MM.1S (cell line): ENCODE data around the gene ZNF775.

ENCODE experiments used
- DNase-seq: peaks from one replicate; pipeline ENCODE4 v3.0.0-alpha.2; 2015
- H2AFZ ChIP-seq: fragments of 300-600 bp; sonication (generic); 2 replicates; pipeline ENCODE4 v1.6.0; 2016; ENCODE audit warnings: antibody characterized with exemption, low read length
- H3F3A ChIP-seq: fragments of 300-600 bp; sonication (generic); 2 replicates; pipeline ENCODE4 v1.6.1; 2016; ENCODE audit warnings: mild to moderate bottlenecking, antibody characterized with exemption, low read length, moderate library complexity, mixed read lengths; ENCODE audit not compliant: insufficient read depth
- H3K27ac ChIP-seq: fragments of 300-600 bp; sonication (generic); 2 replicates; pipeline ENCODE4 v1.5.1; 2016; ENCODE audit warnings: mild to moderate bottlenecking, low read length
- H3K27me3 ChIP-seq: fragments of 300-600 bp; sonication (generic); replicated peaks from 2 replicates; pipeline ENCODE4 v1.6.0; 2016; ENCODE audit warnings: low read length; ENCODE audit not compliant: insufficient read depth
- H3K36me3 ChIP-seq: fragments of 300-600 bp; sonication (generic); replicated peaks from 2 replicates; pipeline ENCODE4 v1.6.1; 2016; ENCODE audit warnings: mild to moderate bottlenecking, low read length, mixed read lengths; ENCODE audit not compliant: insufficient read depth
- H3K4me1 ChIP-seq: fragments of 300-600 bp; sonication (generic); 2 replicates; pipeline ENCODE4 v1.6.1; 2016; ENCODE audit warnings: low read length, mixed read lengths
- H3K4me2 ChIP-seq: fragments of 300-600 bp; sonication (generic); 2 replicates; pipeline ENCODE4 v1.6.0; 2016; ENCODE audit warnings: low read depth, low read length
- H3K4me3 ChIP-seq: fragments of 300-600 bp; sonication (generic); 2 replicates; pipeline ENCODE4 v1.5.1; 2016; ENCODE audit warnings: low read length, mixed read lengths
- H3K79me2 ChIP-seq: fragments of 300-600 bp; sonication (generic); 2 replicates; pipeline ENCODE4 v1.6.1; 2016; ENCODE audit warnings: mixed run types, low read length, mixed read lengths
- H3K9ac ChIP-seq: fragments of 300-600 bp; sonication (generic); 2 replicates; pipeline ENCODE4 v1.6.1; 2016; ENCODE audit warnings: low read length, mixed read lengths
- H3K9me2 ChIP-seq: fragments of 300-600 bp; sonication (generic); replicated peaks from 2 replicates; pipeline ENCODE4 v1.6.1; 2016; ENCODE audit warnings: mild to moderate bottlenecking, low read length, mixed read lengths; ENCODE audit not compliant: insufficient read depth
- H3K9me3 ChIP-seq: fragments of 300-600 bp; sonication (generic); replicated peaks from 2 replicates; pipeline ENCODE4 v1.6.1; 2016; ENCODE audit warnings: mild to moderate bottlenecking, low read length, mixed read lengths; ENCODE audit not compliant: insufficient read depth
- H4K20me1 ChIP-seq: fragments of 300-600 bp; sonication (generic); 2 replicates; pipeline ENCODE4 v1.6.1; 2016; ENCODE audit warnings: mild to moderate bottlenecking, low read length, moderate library complexity, mixed read lengths; ENCODE audit not compliant: insufficient read depth
- EZH2 ChIP-seq: fragments of 300-600 bp; sonication (generic); optimal IDR thresholded peaks from 2 replicates; pipeline ENCODE3; 2017; ENCODE audit warnings: low read depth, mild to moderate bottlenecking, antibody characterized with exemption, low read length, mixed read lengths
- EZH2phosphoT487 ChIP-seq: fragments of 300-600 bp; sonication (generic); IDR thresholded peaks from 2 replicates; pipeline ENCODE4 v1.6.1; 2018; ENCODE audit warnings: antibody characterized with exemption, low read length
- TF ChIP-seq, protein P1 (sequence below): fragments of 300-600 bp; sonication (generic); IDR thresholded peaks from 2 replicates; pipeline ENCODE4 v1.5.1; 2016; ENCODE audit warnings: antibody characterized with exemption, low read length, mixed read lengths

The ZNF775 gene

DNA sequence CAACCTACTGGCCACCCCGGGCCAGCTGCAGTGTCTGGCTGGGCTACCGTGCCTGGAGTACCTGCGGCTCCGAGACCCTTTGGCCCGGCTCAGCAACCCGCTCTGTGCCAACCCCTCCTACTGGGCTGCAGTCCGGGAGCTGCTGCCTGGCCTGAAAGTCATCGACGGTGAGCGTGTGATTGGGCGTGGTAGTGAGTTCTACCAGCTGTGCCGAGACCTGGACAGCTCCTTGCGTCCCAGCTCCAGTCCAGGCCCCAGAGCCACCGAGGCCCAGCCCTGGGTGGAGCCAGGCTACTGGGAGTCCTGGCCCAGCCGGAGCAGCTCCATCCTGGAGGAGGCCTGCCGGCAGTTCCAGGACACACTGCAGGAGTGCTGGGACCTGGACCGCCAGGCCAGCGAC, 42.0 kb upstream of the ZNF775 start:
- Histone ChIP-seq H3K9me3 (no peaks in the 10 kb centered on the region), H3K9ac (no peak overlapping the region), H3K4me1 (no peaks in the 10 kb centered on the region), H3F3A (no peaks in the 10 kb centered on the region), H2AFZ (no peak overlapping the region), H3K36me3 (no peaks in the 10 kb centered on the region), H4K20me1 (no peaks in the 10 kb centered on the region), H3K27me3 (peaks cover 2% of the 10 kb centered on the region; the same call in 1 of the 2 replicates), H3K79me2 (no peaks in the 10 kb centered on the region), H3K27ac (no peak overlapping the region), H3K9me2 (no peaks in the 10 kb centered on the region), H3K4me3 (no peak overlapping the region), H3K4me2 (no peak overlapping the region)
- no peak for DNase-seq
- TF ChIP-seq, protein P1, sequence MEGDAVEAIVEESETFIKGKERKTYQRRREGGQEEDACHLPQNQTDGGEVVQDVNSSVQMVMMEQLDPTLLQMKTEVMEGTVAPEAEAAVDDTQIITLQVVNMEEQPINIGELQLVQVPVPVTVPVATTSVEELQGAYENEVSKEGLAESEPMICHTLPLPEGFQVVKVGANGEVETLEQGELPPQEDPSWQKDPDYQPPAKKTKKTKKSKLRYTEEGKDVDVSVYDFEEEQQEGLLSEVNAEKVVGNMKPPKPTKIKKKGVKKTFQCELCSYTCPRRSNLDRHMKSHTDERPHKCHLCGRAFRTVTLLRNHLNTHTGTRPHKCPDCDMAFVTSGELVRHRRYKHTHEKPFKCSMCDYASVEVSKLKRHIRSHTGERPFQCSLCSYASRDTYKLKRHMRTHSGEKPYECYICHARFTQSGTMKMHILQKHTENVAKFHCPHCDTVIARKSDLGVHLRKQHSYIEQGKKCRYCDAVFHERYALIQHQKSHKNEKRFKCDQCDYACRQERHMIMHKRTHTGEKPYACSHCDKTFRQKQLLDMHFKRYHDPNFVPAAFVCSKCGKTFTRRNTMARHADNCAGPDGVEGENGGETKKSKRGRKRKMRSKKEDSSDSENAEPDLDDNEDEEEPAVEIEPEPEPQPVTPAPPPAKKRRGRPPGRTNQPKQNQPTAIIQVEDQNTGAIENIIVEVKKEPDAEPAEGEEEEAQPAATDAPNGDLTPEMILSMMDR, result no peak
- no peak for TF ChIP-seq EZH2phosphoT487
- no peak for TF ChIP-seq EZH2

DNA sequence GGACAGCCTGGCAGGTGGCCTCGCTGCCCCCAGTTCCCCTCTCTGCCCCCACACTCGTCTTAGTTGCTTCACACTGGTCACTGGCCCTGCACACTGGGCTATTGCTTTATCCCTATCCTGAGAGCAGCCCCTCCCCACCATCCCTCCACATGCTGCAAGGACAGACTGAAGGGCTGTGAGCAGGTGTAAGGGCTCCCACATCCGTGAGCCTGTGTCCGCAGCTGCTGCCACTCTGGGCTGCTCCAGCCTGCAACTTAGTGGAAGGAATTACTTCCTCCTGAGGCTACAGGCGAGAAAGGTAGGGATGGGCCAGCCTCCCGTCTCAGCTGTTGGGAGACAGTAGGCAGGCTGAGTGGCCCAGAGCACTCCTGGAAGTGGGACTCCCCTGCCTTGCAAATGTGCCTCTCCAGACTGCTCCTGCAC, 41.5 kb upstream of the ZNF775 start:
- H3K9ac ChIP-seq, result no peak overlapping the region
- H3K9me3 ChIP-seq, result no peaks in the 10 kb centered on the region
- no peaks in the 10 kb centered on the region for H3K9me2 ChIP-seq
- H3K27ac ChIP-seq, result no peak overlapping the region
- H3K79me2 ChIP-seq, result no peaks in the 10 kb centered on the region
- no peak overlapping the region for H3K4me2 ChIP-seq
- no peak overlapping the region for H3K4me3 ChIP-seq
- H3K36me3 ChIP-seq, result no peaks in the 10 kb centered on the region
- no peak overlapping the region for H2AFZ ChIP-seq
- no peaks in the 10 kb centered on the region for H3F3A ChIP-seq
- TF ChIP-seq EZH2, result no peak
- TF ChIP-seq EZH2phosphoT487, result no peak
- TF ChIP-seq, protein P1, result no peak
- H4K20me1 ChIP-seq, result no peaks in the 10 kb centered on the region
- H3K4me1 ChIP-seq, result no peaks in the 10 kb centered on the region
- DNase-seq, result no peak
- peaks cover 2% of the 10 kb centered on the region; the same call in 1 of the 2 replicates for H3K27me3 ChIP-seq

DNA sequence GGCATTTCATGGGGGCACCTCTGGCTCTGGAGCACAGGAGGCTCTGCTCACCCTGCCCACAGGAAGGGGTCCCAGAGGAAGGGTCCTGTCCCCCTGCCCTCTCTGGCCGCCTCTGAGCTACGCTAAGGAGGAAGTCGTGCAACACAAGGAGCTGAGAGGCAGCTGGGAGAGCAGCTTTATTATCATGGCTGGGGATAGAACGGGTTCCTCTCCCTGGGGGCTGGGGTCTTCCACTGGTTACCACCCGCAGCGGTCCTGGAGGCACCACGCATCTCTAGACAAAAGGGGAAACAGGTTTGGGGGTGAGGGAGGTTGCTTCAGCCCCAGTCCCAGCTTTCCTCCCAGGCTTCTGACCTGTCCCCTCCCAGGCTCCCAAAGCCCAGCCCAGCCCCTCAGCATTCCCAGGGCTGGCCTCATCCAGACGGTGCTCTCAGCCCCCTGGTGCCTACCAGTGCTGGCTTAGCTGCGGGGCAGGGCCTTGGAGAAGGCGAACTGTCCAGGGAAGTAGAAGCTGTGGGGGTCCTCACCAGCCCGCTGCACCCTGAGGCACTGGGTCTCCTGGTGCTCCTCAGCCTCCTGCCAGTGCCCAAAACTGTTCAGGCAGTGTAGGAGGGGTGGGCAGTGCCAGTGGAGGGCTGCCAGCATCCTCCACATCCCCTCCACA, 40.8 kb upstream of the ZNF775 start:
- H3K4me1 ChIP-seq, result no peaks in the 10 kb centered on the region
- no peak for TF ChIP-seq EZH2
- TF ChIP-seq, protein P1, result no peak
- TF ChIP-seq EZH2phosphoT487, result no peak
- no peaks in the 10 kb centered on the region for H3F3A ChIP-seq
- no peak overlapping the region for H3K9ac ChIP-seq
- DNase-seq, result no peak
- H2AFZ ChIP-seq, result no peak overlapping the region
- H3K4me3 ChIP-seq, result no peak overlapping the region
- no peaks in the 10 kb centered on the region for H3K9me3 ChIP-seq
- H3K27me3 ChIP-seq, result peaks cover 2% of the 10 kb centered on the region; the same call in 1 of the 2 replicates
- no peak overlapping the region for H3K27ac ChIP-seq
- no peaks in the 10 kb centered on the region for H3K9me2 ChIP-seq
- H4K20me1 ChIP-seq, result no peaks in the 10 kb centered on the region
- H3K36me3 ChIP-seq, result no peaks in the 10 kb centered on the region
- H3K79me2 ChIP-seq, result no peaks in the 10 kb centered on the region
- no peak overlapping the region for H3K4me2 ChIP-seq
